Ishikawa (cell line): ENCODE measurements around the gene SEMA3G.

ENCODE experiments used
- CEBPB ChIP-seq: IDR thresholded peaks from 2 replicates; pipeline ENCODE4 v1.6.1; 2012
- CREB1 ChIP-seq: IDR thresholded peaks from 2 replicates; pipeline ENCODE4 v1.6.1; 2012; ENCODE audit warnings: low read depth
- EGR1 ChIP-seq: IDR thresholded peaks from 2 replicates; pipeline ENCODE4 v1.6.1; 2012
- EP300 ChIP-seq: IDR thresholded peaks from 2 replicates; pipeline ENCODE4 v1.6.1; 2012; ENCODE audit warnings: borderline replicate concordance
- FOXM1 ChIP-seq: IDR thresholded peaks from 2 replicates; pipeline ENCODE4 v1.6.1; 2012; ENCODE audit warnings: low read depth, borderline replicate concordance
- NFIC ChIP-seq: IDR thresholded peaks from 2 replicates; pipeline ENCODE4 v1.6.1; 2012
- RAD21 ChIP-seq: IDR thresholded peaks from 2 replicates; pipeline ENCODE4 v1.6.1; 2012; ENCODE audit warnings: low read depth
- TAF1 ChIP-seq: IDR thresholded peaks from 2 replicates; pipeline ENCODE4 v1.6.1; 2012; ENCODE audit warnings: low read depth, mild to moderate bottlenecking
- TCF12 ChIP-seq: IDR thresholded peaks from 2 replicates; pipeline ENCODE4 v1.6.1; 2012; ENCODE audit warnings: low read depth
- TEAD4 ChIP-seq: IDR thresholded peaks from 2 replicates; pipeline ENCODE4 v1.6.1; 2012
- YY1 ChIP-seq: IDR thresholded peaks from 2 replicates; pipeline ENCODE4 v1.6.1; 2012; ENCODE audit warnings: low read depth
- ZBTB7A ChIP-seq: IDR thresholded peaks from 2 replicates; pipeline ENCODE4 v1.6.1; 2012; ENCODE audit warnings: low read depth
- TF ChIP-seq, protein P1 (sequence below): IDR thresholded peaks from 2 replicates; pipeline ENCODE4 v1.6.1; 2012
- TF ChIP-seq, protein P2 (sequence below): IDR thresholded peaks from 2 replicates; pipeline ENCODE4 v1.6.1; 2012
- TF ChIP-seq, protein P3 (sequence below): IDR thresholded peaks from 2 replicates; pipeline ENCODE4 v1.6.1; 2012; ENCODE audit warnings: low read depth, mild to moderate bottlenecking

The SEMA3G gene

DNA sequence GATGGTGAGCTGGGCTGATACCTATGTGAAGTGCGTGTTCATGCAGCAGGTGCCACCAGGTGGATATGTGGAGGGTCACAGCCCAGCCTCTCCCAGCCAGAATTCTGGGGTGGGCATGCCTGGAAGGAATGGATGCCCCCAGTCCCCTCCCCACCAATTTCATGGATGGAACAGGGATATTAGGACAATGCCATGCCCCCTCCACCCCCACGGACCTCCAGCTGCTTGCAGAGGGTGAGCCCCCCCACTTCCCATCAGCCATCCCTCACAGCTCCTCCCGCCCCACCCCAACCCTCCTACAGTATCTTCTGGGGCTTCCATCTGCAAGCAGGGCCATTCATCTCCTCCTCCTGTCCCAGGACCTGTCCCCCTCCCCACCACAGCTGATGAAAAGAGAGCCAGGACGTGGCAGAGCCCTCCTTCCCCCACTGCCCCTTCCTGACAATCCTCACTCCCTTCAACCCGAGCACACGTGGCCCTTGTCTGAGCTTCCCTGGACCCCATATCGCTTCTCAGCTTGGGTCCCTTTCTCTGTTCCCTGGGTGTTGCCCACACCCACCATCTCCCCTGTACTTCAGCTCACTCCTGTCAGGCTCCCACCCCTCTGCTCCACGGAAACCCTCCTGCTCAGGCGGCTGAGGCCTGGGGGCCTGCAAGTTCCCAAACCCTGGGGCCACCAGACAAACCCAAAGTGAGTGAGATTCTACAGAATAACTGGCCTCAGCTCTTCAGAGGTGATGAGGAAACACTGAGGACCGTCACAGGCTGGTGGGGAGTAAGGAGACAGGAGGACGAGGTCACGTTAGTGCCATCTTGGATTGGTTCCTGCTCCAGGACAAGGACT lies 2.8 kb upstream of the SEMA3G start:
- no peak for TF ChIP-seq YY1
- TF ChIP-seq CREB1: no peak
- no peak for TF ChIP-seq ZBTB7A
- no peak for TF ChIP-seq TCF12
- no peak for TF ChIP-seq TEAD4
- no peak for TF ChIP-seq CEBPB
- TF ChIP-seq, protein P1, sequence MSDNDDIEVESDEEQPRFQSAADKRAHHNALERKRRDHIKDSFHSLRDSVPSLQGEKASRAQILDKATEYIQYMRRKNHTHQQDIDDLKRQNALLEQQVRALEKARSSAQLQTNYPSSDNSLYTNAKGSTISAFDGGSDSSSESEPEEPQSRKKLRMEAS: no peak
- TF ChIP-seq EGR1: no peak
- no peak for TF ChIP-seq NFIC
- TF ChIP-seq EP300: no peak
- no peak for TF ChIP-seq RAD21
- TF ChIP-seq, protein P2, sequence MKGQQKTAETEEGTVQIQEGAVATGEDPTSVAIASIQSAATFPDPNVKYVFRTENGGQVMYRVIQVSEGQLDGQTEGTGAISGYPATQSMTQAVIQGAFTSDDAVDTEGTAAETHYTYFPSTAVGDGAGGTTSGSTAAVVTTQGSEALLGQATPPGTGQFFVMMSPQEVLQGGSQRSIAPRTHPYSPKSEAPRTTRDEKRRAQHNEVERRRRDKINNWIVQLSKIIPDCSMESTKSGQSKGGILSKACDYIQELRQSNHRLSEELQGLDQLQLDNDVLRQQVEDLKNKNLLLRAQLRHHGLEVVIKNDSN: no peak
- TF ChIP-seq, protein P3, sequence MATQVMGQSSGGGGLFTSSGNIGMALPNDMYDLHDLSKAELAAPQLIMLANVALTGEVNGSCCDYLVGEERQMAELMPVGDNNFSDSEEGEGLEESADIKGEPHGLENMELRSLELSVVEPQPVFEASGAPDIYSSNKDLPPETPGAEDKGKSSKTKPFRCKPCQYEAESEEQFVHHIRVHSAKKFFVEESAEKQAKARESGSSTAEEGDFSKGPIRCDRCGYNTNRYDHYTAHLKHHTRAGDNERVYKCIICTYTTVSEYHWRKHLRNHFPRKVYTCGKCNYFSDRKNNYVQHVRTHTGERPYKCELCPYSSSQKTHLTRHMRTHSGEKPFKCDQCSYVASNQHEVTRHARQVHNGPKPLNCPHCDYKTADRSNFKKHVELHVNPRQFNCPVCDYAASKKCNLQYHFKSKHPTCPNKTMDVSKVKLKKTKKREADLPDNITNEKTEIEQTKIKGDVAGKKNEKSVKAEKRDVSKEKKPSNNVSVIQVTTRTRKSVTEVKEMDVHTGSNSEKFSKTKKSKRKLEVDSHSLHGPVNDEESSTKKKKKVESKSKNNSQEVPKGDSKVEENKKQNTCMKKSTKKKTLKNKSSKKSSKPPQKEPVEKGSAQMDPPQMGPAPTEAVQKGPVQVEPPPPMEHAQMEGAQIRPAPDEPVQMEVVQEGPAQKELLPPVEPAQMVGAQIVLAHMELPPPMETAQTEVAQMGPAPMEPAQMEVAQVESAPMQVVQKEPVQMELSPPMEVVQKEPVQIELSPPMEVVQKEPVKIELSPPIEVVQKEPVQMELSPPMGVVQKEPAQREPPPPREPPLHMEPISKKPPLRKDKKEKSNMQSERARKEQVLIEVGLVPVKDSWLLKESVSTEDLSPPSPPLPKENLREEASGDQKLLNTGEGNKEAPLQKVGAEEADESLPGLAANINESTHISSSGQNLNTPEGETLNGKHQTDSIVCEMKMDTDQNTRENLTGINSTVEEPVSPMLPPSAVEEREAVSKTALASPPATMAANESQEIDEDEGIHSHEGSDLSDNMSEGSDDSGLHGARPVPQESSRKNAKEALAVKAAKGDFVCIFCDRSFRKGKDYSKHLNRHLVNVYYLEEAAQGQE: no peak
- TF ChIP-seq TAF1: no peak
- no peak for TF ChIP-seq FOXM1

DNA sequence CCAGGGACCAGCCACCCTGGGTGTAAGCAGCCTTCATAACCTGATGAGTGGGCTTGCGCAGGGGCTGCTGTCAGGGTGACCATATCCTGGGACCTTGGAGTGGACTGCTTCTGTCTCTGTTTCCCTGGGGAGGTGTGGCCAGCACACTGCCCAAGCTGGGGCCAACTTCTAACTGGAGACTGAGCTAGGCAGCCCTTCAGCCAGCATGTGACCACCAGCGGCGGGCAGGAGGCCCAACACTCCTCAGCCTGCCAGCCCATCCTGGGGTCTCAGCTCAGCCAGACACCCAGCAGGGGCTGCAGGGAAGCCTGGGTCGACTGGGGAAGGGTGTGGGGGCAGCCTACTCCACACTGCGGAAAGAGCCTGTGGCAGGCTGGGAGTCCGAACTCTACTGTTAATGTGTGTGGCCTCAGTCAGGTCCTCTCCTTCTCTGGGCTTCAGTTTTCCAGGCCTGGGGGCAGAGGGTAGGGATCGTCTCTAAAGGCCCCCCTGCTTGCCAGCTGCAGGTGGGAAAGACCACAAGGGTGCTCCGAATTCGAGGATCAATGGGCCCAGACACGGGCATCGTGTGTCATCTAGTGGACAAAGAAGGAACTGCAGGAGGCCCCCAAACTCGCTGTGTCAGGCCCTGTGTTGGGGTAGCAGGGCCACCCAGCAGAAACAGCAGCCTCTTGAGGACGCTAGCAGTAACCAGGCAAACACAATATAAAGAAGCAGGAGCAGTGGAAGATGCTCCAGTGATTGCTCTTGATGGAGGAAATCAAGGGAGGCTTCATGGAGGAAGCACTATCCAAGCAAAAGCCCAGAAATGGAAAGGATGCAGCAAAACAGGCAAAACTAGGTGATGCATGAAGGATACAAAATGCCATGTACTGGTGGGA lies 2.0 kb upstream of the SEMA3G start:
- TF ChIP-seq EGR1 (no peak), RAD21 (peak; percentile 98), ZBTB7A (0 out of 2 replicates have a peak, but pooled peaks have one; percentile 20), TCF12 (no peak), EP300 (no peak)
- TF ChIP-seq, protein P2: no peak
- TF ChIP-seq, protein P1: peak; percentile 50; the same call in 1 of the 2 replicates

DNA sequence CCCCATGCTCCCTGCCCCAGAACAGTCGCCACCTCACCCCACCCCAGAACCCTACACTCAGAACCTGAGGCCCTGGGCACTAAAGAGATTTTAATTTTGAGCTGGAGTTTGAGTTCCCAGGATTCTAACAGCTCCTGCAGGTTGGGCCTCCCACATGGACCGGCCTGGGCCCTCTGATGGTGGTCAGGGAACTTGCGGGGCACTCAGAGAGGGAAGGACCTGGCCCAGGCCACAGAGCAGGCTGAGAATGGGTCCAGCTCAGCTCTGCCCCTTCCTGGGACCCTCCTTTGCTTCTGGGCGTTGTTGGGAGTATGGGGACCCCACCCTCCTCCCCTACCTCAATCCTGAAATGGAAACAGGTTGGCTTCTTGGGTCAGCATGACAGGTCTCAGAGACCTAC lies 1.1 kb upstream of the SEMA3G start:
- TF ChIP-seq, protein P1: no peak
- TF ChIP-seq ZBTB7A (no peak), TEAD4 (no peak), TAF1 (no peak), EP300 (no peak), TCF12 (no peak), EGR1 (no peak)
- TF ChIP-seq, protein P3: no peak

DNA sequence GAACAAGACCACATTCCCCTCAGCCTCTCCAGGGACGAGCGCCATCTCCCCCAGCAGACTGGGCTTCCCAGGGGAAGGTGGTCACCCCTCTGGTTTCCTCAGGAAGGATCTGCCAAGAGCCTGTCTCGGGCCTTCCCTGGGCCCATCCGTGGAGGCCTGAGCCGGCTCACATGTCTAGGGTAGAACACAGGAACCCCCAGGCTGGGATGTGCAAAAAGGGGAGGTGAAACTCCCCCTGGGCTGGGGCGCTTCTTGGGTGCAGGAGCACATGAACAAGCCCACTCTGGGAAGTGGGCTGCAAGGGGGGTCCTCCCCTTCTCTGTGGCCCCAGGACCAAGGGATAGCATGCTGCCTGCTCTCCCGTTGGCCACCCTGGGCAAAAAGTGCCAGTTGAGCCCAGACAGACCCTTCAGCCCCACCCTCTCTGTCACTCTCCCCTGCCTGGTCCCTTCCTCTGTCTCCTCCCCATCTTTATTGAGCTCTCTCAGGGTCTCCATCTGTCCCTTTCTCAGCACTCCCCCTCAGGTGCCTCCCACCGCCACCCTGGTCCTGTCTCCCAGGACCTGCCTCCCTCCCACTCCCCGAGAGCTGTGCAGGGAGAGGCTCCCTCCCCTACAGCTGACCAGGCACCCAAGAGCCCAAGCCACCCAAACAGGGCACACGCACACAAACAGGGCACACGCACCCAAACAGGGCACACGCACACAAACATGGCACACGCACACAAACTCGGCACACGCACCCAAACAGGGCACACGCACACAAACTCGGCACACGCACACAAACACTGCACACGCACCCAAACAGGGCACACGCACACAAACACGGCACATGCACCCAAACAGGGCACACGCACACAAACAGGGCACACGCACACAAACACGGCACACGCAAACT lies 864 bp downstream of the SEMA3G start:
- no peak for TF ChIP-seq TEAD4
- no peak for TF ChIP-seq FOXM1
- no peak for TF ChIP-seq TCF12
- no peak for TF ChIP-seq ZBTB7A
- TF ChIP-seq TAF1: no peak
- TF ChIP-seq, protein P2: no peak
- no peak for TF ChIP-seq CEBPB
- TF ChIP-seq YY1: no peak
- TF ChIP-seq RAD21: no peak
- TF ChIP-seq, protein P3: no peak
- no peak for TF ChIP-seq EGR1
- TF ChIP-seq, protein P1: no peak
- TF ChIP-seq CREB1: no peak
